A673 (cell line): ENCODE results near the gene GRIK4. TPM values are rescaled to one million over a fixed set of nuclear protein-coding genes. Genes with fewer than 3 reads are reported as not detected.

ENCODE experiments used
- BruUV-seq: library from RNA; stranded (reverse); fragments of 400-500 nt; replicated peaks from 2 replicates; lab custom pipeline; 2021; lab: Mats Ljungman, UMichigan
- CTCF ChIA-PET: fragments of 300-600 bp; sonication (Branson Sonifier 250); formaldehyde crosslinking; loops from one replicate; lab custom pipeline; 2022; ENCODE audit warnings: antibody characterized with exemption; lab: Charles Lee
- POLR2A ChIA-PET: fragments of 300-600 bp; sonication (Branson Sonifier 250); formaldehyde crosslinking; loops from one replicate; lab custom pipeline; 2022; ENCODE audit warnings: antibody characterized with exemption; ENCODE audit not compliant: low non-redundant PET; lab: Charles Lee
- DNase-seq: peaks from one replicate; pipeline ENCODE4 v3.0.0-alpha.2; 2015; ENCODE audit warnings: low spot score
- H3K27ac ChIP-seq: fragments of 200-600 bp; sonication (generic); 2 replicates; pipeline ENCODE4 v1.5.1; 2016; ENCODE audit warnings: mixed run types, low read depth, mild to moderate bottlenecking, mixed read lengths, antibody characterized with exemption, low read length; ENCODE audit not compliant: poor library complexity, severe bottlenecking
- H3K27me3 ChIP-seq: fragments of 200-600 bp; sonication (generic); replicated peaks from 2 replicates; pipeline ENCODE4 v1.6.1; 2017; ENCODE audit warnings: mixed run types, low read depth, mild to moderate bottlenecking, mixed read lengths, antibody characterized with exemption, low read length; ENCODE audit not compliant: insufficient read depth, poor library complexity
- H3K36me3 ChIP-seq: fragments of 200-600 bp; sonication (generic); 2 replicates; pipeline ENCODE4 v1.6.1; 2016; ENCODE audit warnings: mixed run types, mild to moderate bottlenecking, mixed read lengths, antibody characterized with exemption, low read length; ENCODE audit not compliant: insufficient read depth, poor library complexity, severe bottlenecking
- H3K4me1 ChIP-seq: fragments of 200-600 bp; sonication (generic); 2 replicates; pipeline ENCODE4 v1.6.1; 2017; ENCODE audit warnings: mixed run types, mild to moderate bottlenecking, mixed read lengths, antibody characterized with exemption, low read length; ENCODE audit not compliant: insufficient read depth, poor library complexity, severe bottlenecking
- H3K4me3 ChIP-seq: fragments of 200-600 bp; sonication (generic); 2 replicates; pipeline ENCODE4 v1.5.1; 2016; ENCODE audit warnings: low read depth, mixed run types, mild to moderate bottlenecking, mixed read lengths, low read length; ENCODE audit not compliant: poor library complexity, severe bottlenecking
- H3K9me3 ChIP-seq: fragments of 200-600 bp; sonication (generic); 2 replicates; pipeline ENCODE4 v1.6.1; 2016; ENCODE audit warnings: mixed run types, low read depth, mild to moderate bottlenecking, mixed read lengths, antibody characterized with exemption, low read length; ENCODE audit not compliant: poor library complexity, severe bottlenecking
- CTCF ChIP-seq: fragments of 300-800, 200-600 bp; sonication (generic); conservative IDR thresholded peaks from 2 replicates; pipeline ENCODE4 v1.5.1; 2017; ENCODE audit warnings: low read depth, mild to moderate bottlenecking, antibody characterized with exemption, low read length, moderate library complexity, mixed read lengths
- EZH2 ChIP-seq: fragments of 200-600 bp; sonication (generic); IDR thresholded peaks from 2 replicates; pipeline ENCODE4 v1.6.1; 2017; ENCODE audit warnings: borderline replicate concordance, low read depth, mild to moderate bottlenecking, mixed read lengths, antibody characterized with exemption, low read length; ENCODE audit not compliant: poor library complexity, severe bottlenecking
- intact Hi-C: fragments of 100-400 bp; cut with micrococcal nuclease; formaldehyde crosslinking; loops from one replicate; pipeline ENCODE4 v1.10.0; 2022; ENCODE audit not compliant: unreplicated experiment
- total RNA-seq: library from RNA; stranded (reverse); gene quantifications from 2 replicates; pipeline ENCODE4 v1.2.3, GENCODE V29; 2021

GRIK4 gene
- total RNA-seq, 1 experiment from 2014 or later: not detected

- no TSS peak for BruUV-seq
Observed at GRCh38 chr11:120937501-120937900, 426.0 kb downstream of the GRIK4 start.

DNA sequence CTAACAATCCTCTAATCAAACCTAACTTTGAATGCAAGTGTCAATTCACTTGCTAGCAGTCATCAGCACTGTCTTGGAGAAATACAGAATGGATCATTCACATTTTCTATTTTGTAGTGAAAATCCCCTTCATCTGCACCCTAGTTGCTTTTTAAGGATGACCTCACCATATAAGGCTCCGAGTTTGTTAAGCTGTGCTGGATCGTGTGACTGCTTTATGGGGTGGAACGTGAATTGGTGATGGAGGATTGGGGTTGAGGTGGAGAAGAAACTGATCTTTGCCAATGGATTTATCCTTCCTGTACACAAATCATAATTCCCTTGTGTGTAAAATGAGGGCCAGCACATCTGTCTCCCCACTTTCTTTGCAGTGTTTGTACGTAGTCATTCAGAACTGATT lies 426.7 kb downstream of the GRIK4 start:
- POLR2A ChIA-PET: no interaction called here
- BruUV-seq: no TSS peak
- intact Hi-C loops: loop anchor here (10.0 kb wide), 1 partner anchor 167 kb away; the partner anchor contains the start of gene TECTA
- Histone ChIP-seq H3K36me3 (no peaks in the 10 kb centered on the region), H3K9me3 (no peaks in the 10 kb centered on the region), H3K27ac (no peak overlapping the region), H3K27me3 (peaks cover 44% of the 10 kb centered on the region), H3K4me3 (no peak overlapping the region), H3K4me1 (no peaks in the 10 kb centered on the region)
- CTCF ChIA-PET: no interaction called here
- TF ChIP-seq CTCF: no peak
- no peak for TF ChIP-seq EZH2
- DNase-seq: no peak

More at GRCh38 chr11:120937501-120937900, 426.0 kb downstream of the GRIK4 start:
- Histone ChIP-seq H3K9me3 (no peaks in the 10 kb centered on the region), H3K36me3 (no peaks in the 10 kb centered on the region), H3K4me1 (no peaks in the 10 kb centered on the region), H3K27ac (no peak overlapping the region), H3K27me3 (peaks cover 44% of the 10 kb centered on the region), H3K4me3 (no peak overlapping the region)
- intact Hi-C loops: loop anchor here (10.0 kb wide), 1 partner anchor 167 kb away; the partner anchor contains the start of gene TECTA
- TF ChIP-seq EZH2: no peak
- no peak for TF ChIP-seq CTCF
- DNase-seq: no peak
- POLR2A ChIA-PET: no interaction called here
- CTCF ChIA-PET: interaction anchor here (0.9 kb wide), 1 partner anchor 14 kb away, joined by 12 read pairs; no protein-coding TSS in a partner anchor

DNA sequence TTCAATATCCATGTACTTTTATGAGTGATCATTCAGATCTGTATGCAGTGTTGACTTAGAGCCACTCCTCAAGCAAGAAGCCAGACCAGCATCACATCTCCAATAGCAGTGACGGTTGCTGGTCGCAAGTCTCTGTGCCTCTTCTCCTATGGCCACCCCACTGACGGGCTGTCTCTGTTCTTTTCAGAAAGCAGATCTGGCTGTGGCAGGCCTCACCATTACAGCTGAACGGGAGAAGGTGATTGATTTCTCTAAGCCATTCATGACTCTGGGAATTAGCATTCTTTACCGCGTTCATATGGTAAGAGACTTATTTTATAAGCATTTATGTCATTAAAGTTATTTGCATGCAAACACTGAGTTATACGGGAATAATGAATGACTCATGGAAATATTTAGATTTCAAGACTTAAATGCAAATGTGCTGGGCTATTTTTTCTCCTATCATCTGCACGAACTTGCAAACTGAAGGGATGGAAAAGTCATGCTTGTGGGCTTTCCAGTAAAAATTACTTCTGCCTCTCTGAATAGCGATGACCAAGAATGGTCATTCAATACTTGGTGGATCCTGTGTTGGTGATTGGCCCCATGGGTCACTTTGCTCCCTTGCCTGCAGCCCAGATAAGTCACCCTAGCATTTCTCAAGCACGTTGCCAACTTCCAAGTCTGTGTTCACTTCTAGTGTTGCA lies 428.8 kb downstream of the GRIK4 start:
- no peak for DNase-seq
- Histone ChIP-seq H3K4me1 (no peaks in the 10 kb centered on the region), H3K36me3 (no peaks in the 10 kb centered on the region), H3K9me3 (peaks cover 12% of the 10 kb centered on the region), H3K4me3 (no peak overlapping the region), H3K27ac (no peak overlapping the region), H3K27me3 (peaks cover 44% of the 10 kb centered on the region)
- no peak for TF ChIP-seq CTCF
- TF ChIP-seq EZH2: no peak
- ChIA-PET POLR2A (no interaction called here), CTCF (no interaction called here)
- intact Hi-C loops: no loop called here
- no TSS peak for BruUV-seq
